Natural killer cell (primary cell): Measurements from ENCODE around the gene OBSCN. TPM values are rescaled to one million over a fixed set of nuclear protein-coding genes. Genes with fewer than 3 reads are reported as not detected.

Source experiments
- ATAC-seq, 3 donors: fragments of 150-1000 bp in 2 of 3; fragments of 200-7000 bp in 1 of 3; cut with Tn5 transposase; 1 replicate in 1 of 3; 2 replicates in 2 of 3; pipeline ENCODE4 v1.10.0; 2021; ENCODE audit warnings: mild to moderate bottlenecking in 2 of 3, moderate library complexity in 2 of 3
- DNase-seq, 2 donors: peaks; one replicate each; pipeline versions ENCODE4 v3.0.0 to v3.0.0-alpha.2; 2013 to 2021; ENCODE audit warnings: mixed read lengths in 1 of 2
- H3K27ac ChIP-seq: one replicate; pipeline ENCODE4 v1.5.1; 2013; ENCODE audit warnings: mild to moderate bottlenecking, low read length
- H3K27me3 ChIP-seq: one replicate; pipeline ENCODE4 v1.6.1; 2013; ENCODE audit warnings: low read length; ENCODE audit not compliant: control insufficient read depth, insufficient read depth
- H3K36me3 ChIP-seq: one replicate; pipeline ENCODE4 v1.6.1; 2013; ENCODE audit warnings: low read length; ENCODE audit not compliant: control insufficient read depth, insufficient read depth
- H3K4me1 ChIP-seq: one replicate; pipeline ENCODE4 v1.6.1; 2013; ENCODE audit warnings: low read length; ENCODE audit not compliant: control insufficient read depth, insufficient read depth
- H3K4me3 ChIP-seq: one replicate; pipeline ENCODE4 v1.5.1; 2013; ENCODE audit warnings: low read length
- H3K9me3 ChIP-seq: one replicate; pipeline ENCODE4 v1.6.1; 2013; ENCODE audit warnings: low read length; ENCODE audit not compliant: control insufficient read depth, insufficient read depth
- H3K27ac Mint-ChIP-seq, 2 donors: one replicate each; pipeline ENCODE4 v1.8.0; 2022; ENCODE audit warnings: mild to moderate bottlenecking in 2 of 2, mixed read lengths in 2 of 2, moderate library complexity in 1 of 2
- H3K27me3 Mint-ChIP-seq, 2 donors: one replicate each; pipeline ENCODE4 v1.8.0; 2022; ENCODE audit warnings: low read depth in 2 of 2, mixed read lengths in 2 of 2
- H3K36me3 Mint-ChIP-seq: one replicate; pipeline ENCODE4 v1.8.0; 2022; ENCODE audit warnings: mixed read lengths
- H3K4me1 Mint-ChIP-seq, 2 donors: one replicate each; pipeline ENCODE4 v1.8.0; 2022; ENCODE audit warnings: mixed read lengths in 2 of 2
- H3K4me3 Mint-ChIP-seq: one replicate; pipeline ENCODE4 v1.8.0; 2022; ENCODE audit warnings: mild to moderate bottlenecking, moderate library complexity, mixed read lengths
- H3K9me3 Mint-ChIP-seq, 2 donors: one replicate each; pipeline ENCODE4 v1.8.0; 2022; ENCODE audit warnings: mixed read lengths in 2 of 2
- WGBS: methylation state at CpG from one replicate; pipeline ENCODE4 v1.1.7; 2013; ENCODE audit warnings: missing lambda C conversion rate; ENCODE audit not compliant: insufficient coverage; 5-methylcytosine and 5-hydroxymethylcytosine counted together
- intact Hi-C: fragments of 100-400 bp; cut with micrococcal nuclease; formaldehyde crosslinking; loops from one replicate; pipeline ENCODE4 v1.14.2; 2022
- total RNA-seq, 4 donors: library from RNA; stranded (reverse); fragments of 120-200 nt in 1 of 4; gene quantifications; one replicate each; pipeline versions ENCODE4 v1.2.3 to v1.2.4, GENCODE V29; 2013 to 2022
- TF ChIP-seq, protein P1 (sequence below): fragments of 200-600 bp; IDR thresholded peaks from one replicate; pipeline ENCODE4 v1.8.0; 2022; ENCODE audit warnings: antibody characterized with exemption

OBSCN gene
- total RNA-seq, 3 donors from 2014 or later (not counting 1 experiment from before 2014, with no cell fraction given) = 9.6 to 30.0 (median 14.3) TPM

DNA sequence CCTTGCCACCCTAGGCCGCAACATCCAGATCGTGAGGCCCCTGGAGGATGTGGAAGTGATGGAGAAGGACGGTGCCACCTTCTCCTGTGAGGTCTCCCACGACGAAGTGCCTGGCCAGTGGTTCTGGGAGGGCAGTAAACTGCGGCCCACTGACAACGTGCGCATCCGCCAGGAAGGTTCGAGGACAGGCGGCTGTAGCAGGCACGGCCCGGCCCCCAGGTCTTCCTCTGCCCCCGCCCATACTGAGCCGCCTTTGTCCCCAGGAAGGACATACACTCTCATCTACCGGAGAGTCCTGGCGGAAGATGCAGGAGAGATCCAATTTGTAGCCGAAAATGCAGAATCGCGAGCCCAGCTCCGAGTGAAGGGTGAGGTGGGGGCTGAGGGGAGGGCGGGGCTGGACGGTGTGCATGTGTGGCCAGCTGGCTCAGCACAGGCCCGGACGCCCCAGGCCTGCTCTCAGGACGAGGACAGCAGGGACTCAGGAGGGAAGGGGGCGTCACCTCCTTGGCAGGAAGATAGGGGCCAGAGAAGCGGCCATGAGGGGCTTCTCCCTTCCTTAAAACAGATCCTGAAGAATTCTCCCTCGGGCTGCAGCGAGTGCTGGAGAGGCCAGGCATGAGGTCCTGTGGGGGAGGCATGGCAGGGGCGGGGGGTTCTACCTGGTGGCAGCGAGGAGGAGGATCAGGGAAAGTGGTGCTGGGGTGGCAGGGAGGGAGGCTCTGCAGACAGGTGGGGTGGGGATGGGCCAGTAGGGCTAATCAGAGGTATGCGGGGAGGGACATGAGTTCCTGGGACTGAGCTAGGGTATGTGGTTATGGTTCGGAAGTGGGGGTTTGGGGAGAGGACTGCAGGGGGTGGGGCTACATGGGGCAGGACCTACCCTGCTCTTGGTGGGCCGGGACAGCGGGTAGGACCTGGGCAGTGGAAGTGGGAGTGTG, 69.9 kb downstream of the OBSCN start:
- Mint-ChIP-seq H3K27ac (no peak overlapping the region), H3K4me3 (no peak overlapping the region), H3K4me1 (peaks cover 0 to 16% of the 10 kb centered on the region in 2 donors), H3K9me3 (no peaks in the 10 kb centered on the region), H3K27me3 (no peaks in the 10 kb centered on the region), H3K36me3 (no peaks in the 10 kb centered on the region)
- H3K9me3 ChIP-seq = no peaks in the 10 kb centered on the region
- peak in 1 of 2 donors; percentile 13 for DNase-seq
- TF ChIP-seq, protein P1, sequence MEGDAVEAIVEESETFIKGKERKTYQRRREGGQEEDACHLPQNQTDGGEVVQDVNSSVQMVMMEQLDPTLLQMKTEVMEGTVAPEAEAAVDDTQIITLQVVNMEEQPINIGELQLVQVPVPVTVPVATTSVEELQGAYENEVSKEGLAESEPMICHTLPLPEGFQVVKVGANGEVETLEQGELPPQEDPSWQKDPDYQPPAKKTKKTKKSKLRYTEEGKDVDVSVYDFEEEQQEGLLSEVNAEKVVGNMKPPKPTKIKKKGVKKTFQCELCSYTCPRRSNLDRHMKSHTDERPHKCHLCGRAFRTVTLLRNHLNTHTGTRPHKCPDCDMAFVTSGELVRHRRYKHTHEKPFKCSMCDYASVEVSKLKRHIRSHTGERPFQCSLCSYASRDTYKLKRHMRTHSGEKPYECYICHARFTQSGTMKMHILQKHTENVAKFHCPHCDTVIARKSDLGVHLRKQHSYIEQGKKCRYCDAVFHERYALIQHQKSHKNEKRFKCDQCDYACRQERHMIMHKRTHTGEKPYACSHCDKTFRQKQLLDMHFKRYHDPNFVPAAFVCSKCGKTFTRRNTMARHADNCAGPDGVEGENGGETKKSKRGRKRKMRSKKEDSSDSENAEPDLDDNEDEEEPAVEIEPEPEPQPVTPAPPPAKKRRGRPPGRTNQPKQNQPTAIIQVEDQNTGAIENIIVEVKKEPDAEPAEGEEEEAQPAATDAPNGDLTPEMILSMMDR = no peak
- no peak for ATAC-seq
- H3K36me3 ChIP-seq = no peaks in the 10 kb centered on the region
- intact Hi-C loops = loop anchor here (5.0 kb wide), 1 partner anchor 145 kb away; no protein-coding TSS in a partner anchor
- 94% methylated on average over 36 of the region's 36 CpGs for WGBS
- no peak overlapping the region for H3K4me3 ChIP-seq
- no peak overlapping the region for H3K27ac ChIP-seq
- peaks cover 16% of the 10 kb centered on the region for H3K4me1 ChIP-seq
- H3K27me3 ChIP-seq = no peaks in the 10 kb centered on the region

DNA sequence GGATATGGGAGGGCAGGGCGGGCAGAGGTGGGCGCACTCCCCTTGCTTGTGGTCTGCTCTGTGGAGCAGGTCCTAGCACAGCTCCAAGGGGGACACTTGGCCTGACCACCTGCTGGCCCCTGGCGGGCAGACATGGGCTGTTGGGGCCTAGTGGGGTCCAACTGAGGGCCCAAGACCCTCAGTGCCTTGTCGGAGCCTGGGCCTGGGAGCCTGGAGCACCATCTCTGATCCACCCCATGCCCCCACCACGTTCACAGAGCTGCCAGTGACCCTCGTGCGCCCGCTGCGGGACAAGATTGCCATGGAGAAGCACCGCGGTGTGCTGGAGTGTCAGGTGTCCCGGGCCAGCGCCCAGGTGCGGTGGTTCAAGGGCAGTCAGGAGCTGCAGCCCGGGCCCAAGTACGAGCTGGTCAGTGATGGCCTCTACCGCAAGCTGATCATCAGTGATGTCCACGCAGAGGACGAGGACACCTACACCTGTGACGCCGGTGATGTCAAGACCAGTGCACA, 70.6 kb downstream of the OBSCN start:
- H3K4me3 ChIP-seq = no peak overlapping the region
- H3K4me1 Mint-ChIP-seq = peaks cover 0 to 10% of the 10 kb centered on the region in 2 donors
- peaks cover 16% of the 10 kb centered on the region for H3K4me1 ChIP-seq
- H3K27me3 ChIP-seq = no peaks in the 10 kb centered on the region
- ATAC-seq = no peak
- H3K9me3 ChIP-seq = no peaks in the 10 kb centered on the region
- TF ChIP-seq, protein P1 = no peak
- no peak overlapping the region for H3K27ac ChIP-seq
- H3K36me3 Mint-ChIP-seq = no peaks in the 10 kb centered on the region
- no peaks in the 10 kb centered on the region for H3K9me3 Mint-ChIP-seq
- H3K27me3 Mint-ChIP-seq = no peaks in the 10 kb centered on the region
- intact Hi-C loops = loop anchor here (5.0 kb wide), 1 partner anchor 146 kb away; no protein-coding TSS in a partner anchor
- no peaks in the 10 kb centered on the region for H3K36me3 ChIP-seq
- WGBS = 97% methylated on average over 21 of the region's 21 CpGs
- no peak overlapping the region for H3K27ac Mint-ChIP-seq
- DNase-seq = peak in 1 of 2 donors; percentile 10
- no peak overlapping the region for H3K4me3 Mint-ChIP-seq

DNA sequence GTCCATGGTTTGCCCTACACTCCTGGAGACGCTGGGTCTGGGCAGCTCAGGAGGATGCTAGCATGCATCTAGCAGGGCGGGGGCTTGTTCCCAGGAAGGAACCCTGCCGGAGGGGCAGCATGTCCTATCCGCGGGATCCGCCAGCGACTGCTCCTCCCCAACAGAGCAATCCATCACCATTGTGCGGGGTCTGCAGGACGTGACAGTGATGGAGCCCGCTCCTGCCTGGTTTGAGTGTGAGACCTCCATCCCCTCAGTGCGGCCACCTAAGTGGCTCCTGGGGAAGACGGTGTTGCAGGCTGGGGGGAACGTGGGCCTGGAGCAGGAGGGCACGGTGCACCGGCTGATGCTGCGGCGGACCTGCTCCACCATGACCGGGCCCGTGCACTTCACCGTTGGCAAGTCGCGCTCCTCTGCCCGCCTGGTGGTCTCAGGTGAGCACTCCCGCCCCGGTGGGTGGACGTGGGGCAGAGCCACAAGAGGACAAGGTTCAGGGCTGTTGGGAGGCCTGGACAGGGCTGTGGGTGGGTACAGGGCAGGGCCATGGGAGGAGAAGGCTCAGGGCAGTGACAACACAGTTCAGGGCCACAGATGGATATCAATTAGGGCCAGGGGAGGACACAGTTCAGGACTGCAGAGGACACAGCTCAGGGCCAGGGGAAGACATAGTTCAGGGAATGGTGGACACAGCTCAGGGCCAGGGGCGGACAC, 71.3 kb downstream of the OBSCN start:
- Mint-ChIP-seq H3K36me3 (no peaks in the 10 kb centered on the region), H3K27me3 (no peaks in the 10 kb centered on the region), H3K4me1 (peaks cover 0 to 10% of the 10 kb centered on the region in 2 donors), H3K27ac (no peak overlapping the region), H3K4me3 (no peak overlapping the region), H3K9me3 (no peaks in the 10 kb centered on the region)
- Histone ChIP-seq H3K27ac (no peak overlapping the region), H3K9me3 (no peaks in the 10 kb centered on the region), H3K27me3 (no peaks in the 10 kb centered on the region), H3K36me3 (no peaks in the 10 kb centered on the region), H3K4me1 (peaks cover 16% of the 10 kb centered on the region), H3K4me3 (no peak overlapping the region)
- no peak for ATAC-seq
- TF ChIP-seq, protein P1 = no peak
- peak in 1 of 2 donors; percentile 13 for DNase-seq
- intact Hi-C loops = loop anchor here (5.0 kb wide), 1 partner anchor 147 kb away; no protein-coding TSS in a partner anchor
- WGBS = 94% methylated on average over 27 of the region's 27 CpGs
